Cortex of kidney (tissue), 1 donor: Measurements from ENCODE around the gene PDCD1.
"Not testable (repeated sequence)": the region's sequence is repeated elsewhere in the genome, so short reads cannot be mapped to it uniquely, and the experiment has no call there.

Source experiments
- DNase-seq: peaks from one replicate; lab custom pipeline; 2025; lab: John Stamatoyannopoulos, UW

Gene PDCD1

DNA sequence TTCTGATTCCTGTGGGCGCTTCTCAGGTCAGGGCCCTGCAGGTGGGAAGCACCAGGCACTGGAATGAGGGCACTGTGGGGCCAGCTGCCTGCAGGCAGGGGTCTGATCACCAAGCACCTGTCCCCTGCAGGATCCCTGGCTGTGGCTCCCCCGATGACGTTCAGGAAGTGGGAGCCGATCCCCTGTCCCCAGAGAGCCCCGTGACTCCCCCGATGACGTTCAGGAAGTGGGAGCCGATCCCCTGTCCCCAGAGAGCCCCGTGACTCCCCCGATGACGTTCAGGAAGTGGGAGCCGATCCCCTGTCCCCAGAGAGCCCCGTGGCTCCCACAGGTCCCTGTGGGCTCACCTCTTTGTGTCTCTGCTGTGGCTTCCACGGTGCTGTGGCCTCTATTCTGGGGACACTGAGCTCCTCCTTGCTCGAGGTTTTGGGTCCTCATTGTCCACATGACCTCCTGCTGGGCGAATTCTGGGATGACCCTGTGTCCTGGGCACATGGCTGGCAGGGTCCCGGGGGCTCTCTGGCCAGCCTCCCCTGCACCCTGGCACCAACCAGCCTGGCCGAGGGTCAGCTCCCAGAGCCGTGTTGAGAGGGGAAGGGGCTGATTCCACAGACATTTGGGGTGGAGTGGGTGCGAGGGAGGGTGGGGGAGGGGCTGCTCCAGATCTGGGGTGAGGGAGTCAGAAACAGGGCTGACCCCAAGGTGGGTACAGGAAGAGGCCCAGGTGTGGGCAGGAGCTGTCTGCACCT is 44.9 kb downstream of the PDCD1 start:
- DNase-seq: no peak

DNA sequence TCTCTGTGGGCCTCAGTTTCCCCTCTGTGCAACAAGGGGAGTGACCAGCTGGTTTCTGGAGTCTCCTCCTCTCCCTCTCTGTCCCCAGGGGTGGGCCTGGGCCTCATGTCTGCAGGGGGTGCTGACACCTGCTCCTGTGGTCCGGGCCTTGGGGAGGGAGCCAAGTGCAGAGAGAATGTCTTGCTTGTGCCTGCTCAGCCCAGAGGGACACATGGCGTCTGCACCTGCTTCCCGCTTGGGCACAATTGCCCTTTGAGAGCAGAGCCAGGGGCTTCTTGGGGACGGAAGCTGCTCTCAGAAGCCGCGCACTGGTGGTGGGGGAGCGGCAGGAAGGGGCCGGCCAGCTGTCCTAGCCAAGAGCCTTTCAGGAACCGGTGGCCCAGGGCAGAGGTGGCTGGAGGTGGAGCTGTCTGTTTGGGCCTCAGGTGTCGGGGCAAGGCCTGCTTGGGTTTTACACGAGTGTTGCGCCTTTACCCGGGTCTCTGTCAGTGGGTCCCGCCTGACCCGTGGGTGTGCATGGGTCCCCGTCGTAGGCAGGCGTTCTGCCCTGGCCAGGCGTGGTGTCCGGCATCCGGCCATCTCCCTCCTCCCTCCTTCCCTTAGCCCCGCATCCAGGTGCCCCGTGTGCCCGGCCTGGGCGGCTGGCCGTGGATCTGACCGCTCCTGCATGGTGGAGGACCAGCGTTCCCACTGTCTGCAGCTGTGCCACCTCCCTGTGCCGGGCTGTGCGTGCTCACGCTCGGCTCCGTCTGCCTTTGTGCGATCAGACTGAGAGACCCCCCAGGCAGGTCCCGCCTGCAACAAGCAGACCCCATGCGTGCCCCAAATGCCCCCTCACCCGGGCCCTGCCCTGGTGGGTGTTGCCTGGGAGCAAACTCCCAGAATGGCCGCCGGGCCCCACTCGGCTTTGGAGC is 45.7 kb downstream of the PDCD1 start:
- no peak for DNase-seq

DNA sequence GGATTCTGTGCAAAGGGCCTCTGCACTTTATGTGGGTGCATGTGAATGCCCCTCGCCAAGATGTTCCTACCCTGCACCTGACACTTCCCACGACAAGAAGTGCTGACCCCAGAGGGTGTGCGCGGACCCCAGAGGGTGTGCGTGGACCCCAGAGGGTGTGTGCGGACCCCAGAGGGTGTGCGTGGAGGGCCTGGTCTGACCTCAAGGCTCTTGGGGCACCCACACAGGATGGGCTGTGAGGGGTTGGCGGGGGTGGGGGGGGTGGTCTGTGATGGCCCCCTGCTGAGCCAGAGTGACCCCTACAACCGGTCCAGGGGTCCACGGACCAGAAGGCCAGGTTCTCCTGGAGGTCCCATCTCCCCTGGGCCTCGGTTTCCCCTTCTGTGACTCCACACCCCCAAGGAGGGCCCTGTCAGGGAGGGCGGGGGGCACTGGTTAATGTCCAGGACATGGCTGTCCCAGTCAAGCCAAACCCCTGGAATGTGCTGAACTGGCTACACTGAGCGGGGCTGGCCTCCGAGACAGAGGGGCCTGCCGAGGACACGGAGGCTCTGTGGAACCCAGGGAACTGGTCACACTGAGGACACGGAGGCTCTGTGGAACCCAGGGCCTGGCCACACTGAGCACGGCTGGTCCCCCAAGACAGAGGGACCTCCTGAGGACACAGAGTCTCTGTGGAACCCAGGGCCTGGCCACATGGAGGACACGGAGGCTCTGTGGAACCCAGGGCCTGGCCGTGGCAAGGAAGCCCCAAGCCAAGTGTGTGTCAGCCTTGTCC is 46.6 kb downstream of the PDCD1 start:
- no peak for DNase-seq

DNA sequence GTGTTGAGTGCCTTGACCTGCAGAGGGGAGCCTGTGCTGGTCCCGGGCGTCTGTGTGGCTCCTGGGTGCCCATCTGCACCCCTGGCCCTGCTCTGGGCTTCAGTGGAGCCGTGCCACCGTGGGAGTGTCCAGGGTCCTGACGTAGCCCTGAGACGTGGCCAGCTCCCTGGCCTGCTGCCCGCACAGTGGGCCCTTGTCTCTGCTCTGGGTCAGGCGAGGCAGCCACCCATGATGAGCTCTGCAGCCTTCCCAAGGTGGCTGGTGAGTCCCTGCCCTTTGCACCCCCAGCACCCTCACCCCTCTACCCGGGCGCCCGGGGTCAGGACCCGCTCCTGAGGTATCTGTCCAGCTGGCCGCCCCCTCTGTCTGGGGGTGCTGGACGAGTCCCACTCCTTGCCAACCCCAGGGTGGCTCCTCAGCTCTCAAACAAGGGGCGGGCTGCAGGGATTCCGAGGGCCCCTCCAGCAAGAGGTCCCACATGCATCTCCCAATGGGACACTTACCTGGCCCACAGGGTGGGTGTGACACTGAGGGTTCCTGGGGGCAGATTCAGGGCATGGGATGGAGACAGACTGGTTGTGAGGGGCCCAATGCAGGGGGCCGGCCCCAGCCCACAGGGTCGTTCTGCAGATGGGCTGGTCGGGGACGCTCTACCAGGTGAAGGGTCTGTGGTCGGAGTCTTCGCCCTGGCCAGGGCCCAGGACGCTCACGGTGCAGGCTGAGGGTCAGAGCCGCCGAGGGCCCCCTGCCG is 47.3 kb downstream of the PDCD1 start:
- DNase-seq: no peak

DNA sequence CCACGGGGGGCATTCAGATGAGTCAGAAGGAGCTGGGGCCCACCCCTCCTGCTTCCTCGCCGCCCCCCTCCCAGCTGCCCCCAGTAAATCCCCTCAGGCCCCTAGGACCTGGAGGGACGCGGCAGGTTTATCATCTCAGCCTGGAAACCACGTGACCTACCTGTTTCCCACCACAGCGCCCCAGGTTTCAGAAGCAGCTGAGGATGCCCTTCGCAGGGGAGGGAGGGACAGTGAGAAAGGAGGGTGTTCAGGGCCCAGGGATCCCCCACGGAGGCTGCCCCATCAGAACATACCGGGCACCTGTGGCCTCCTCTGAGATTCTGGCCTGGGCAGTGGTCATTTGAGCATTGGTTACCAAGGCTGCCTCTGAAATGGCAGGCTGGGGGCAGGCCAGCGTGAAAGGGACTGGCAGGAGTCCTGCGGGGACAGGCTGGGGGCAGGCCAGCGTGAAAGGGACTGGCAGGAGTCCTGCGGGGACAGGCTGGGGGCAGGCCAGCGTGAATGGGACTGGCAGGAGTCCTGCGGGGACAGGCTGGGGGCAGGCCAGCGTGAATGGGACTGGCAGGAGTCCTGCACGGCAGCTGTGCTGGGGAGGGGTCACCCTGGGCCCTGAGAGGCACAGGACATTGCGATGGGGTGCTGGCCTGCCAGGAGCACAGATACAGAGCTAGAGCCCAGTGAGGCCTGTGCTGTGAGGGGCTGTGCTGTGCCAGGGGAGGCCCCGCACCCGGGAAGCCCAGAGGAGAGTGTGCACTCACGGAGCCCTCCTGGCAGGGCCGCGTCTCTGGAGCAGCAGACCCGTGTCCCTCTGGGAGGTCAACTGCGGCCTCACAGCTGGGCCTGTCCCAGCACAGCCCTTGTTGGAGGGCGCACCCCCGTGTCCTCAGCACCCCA is 48.1 kb downstream of the PDCD1 start:
- DNase-seq: no peak

- DNase-seq: no peak
These were observed 49.0 kb downstream of the PDCD1 start for GRCh38 chr2:241809383-241810306.

DNA sequence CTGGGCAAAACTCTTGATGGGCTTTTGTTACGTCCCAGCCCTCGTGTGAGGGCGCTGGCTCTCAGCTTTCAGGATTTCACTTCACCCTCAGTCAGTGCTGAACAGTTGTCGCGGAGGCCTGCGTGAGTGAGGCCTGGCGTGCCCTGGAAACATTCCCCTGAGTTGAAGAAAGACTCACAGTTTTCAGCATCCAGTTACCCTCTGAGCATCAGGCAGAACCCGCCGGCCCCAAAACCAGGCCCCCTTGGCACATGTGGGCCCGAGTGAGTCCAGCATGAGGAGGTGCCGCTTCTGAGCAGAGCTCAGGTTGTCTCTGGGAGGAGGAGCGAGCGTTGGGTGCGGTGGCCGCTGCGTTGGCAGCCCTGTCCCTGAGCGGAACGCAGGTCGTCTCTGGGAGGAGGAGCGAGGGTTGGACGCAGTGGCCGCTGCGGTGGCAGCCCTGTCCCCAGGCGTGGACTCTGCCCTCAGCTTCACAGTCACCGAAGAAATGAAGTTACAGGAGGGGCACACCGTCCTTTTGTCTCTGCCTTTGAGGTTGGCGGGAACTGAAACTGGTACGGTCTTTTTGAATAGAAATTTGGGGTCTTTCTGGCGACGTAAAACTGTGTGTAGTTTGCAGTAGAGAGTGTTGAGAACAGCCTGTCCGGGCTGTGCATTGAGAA is 49.8 kb downstream of the PDCD1 start, which contains the start of gene NEU4:
TSS of gene NEU4 (plus strand) at position 473 of the 662 bp plus-strand sequence. CDS start 5,292 bp downstream, outside the sequence.
- DNase-seq: no peak

- no peak for DNase-seq
These were observed 50.5 kb downstream of the PDCD1 start for GRCh38 chr2:241808051-241808720.

- not testable (repeated sequence) for DNase-seq
These were observed 52.5 kb downstream of the PDCD1 start for GRCh38 chr2:241806217-241806616.

- no peak for DNase-seq
These were observed 54.1 kb downstream of the PDCD1 start for GRCh38 chr2:241804326-241805229.

- no peak for DNase-seq
These were observed 55.0 kb downstream of the PDCD1 start for GRCh38 chr2:241803387-241804325.

GRCh38 chr2:241802421-241803318 is 56.0 kb downstream of the PDCD1 start:
- no peak for DNase-seq

GRCh38 chr2:241801611-241802420 is 56.9 kb downstream of the PDCD1 start:
- no peak for DNase-seq
